Ammon's horn (tissue), 1 donor: ENCODE data around the gene TCF23.

Experiments used
- DNase-seq: peaks from one replicate; pipeline ENCODE4 v3.0.0-alpha.2; 2016; ENCODE audit warnings: low spot score

Gene TCF23

DNA sequence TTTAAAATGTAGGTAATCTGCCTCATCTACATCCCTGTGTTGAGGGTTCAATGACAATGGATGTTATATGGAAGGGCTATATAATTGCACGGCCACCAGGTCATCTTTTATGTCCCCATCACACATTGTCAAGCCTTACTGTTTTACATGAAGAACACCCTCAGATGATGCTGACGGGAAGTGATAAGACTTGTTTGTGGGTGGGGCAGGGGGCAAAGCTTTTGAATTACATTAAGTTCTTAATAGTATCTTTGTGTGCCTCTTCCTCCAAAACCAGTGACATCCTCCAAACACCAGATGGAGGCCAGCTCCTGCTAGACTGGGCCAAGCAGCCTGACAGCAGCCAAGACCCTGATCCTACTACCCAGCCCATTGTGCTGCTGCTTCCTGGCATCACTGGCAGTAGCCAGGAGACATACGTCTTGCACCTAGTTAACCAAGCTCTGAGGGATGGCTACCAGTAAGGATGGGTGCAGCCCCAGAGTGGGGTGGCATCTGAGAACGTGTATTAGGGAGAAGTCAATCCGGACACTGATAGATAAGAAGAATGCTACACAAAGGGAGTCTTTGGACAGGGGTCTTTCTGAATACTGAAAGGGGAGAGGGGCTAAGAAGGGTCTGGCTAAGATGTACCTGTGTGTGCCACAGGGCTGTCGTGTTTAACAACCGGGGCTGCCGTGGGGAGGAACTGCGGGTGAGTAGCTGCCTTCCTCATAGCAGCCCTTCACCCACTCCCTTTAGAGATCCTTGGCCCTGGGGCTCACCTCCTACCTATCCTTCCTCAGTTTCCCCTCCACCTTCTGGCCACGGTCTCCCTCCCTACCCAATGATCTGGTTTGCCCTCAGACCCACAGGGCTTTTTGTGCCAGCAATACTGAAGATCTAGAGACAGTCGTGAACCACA lies 19.9 kb upstream of the TCF23 start:
- no peak for DNase-seq

DNA sequence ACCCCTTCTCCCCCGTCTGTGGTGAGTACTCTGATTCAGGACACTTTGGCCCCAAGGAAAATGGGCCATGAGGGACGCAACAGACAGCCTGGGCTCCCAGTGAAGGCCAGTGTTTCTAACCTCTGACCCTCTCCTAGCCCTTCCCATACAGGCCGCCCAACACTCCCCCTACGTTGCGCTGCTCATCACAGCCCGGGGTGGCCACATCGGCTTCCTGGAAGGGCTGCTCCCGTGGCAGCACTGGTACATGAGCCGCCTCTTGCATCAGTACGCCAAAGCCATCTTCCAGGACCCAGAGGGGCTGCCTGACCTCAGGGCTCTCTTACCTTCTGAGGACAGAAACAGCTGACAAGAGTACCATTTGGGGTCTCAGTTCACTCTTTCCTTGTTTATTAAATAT lies 18.4 kb upstream of the TCF23 start:
- DNase-seq, result no peak

DNA sequence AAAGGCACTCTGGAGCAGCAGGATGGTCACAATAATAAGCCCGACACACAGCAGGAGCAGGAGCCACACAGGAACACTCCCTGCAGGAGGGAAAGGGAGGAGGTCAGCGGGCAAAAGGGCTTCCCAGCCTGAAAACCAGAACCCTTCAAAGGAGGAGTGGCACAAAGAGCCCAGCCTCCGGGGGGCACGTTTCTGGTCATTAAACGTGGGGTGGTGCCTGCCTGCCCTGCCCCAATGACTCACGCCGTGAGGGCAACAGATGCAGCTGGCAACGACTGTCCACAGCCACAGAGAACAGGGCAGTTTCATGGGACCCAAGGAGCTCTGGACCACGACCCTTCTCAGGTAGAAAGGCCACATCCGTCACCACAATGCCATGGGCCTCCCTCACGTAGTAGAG lies 17.4 kb upstream of the TCF23 start:
- DNase-seq, result no peak

DNA sequence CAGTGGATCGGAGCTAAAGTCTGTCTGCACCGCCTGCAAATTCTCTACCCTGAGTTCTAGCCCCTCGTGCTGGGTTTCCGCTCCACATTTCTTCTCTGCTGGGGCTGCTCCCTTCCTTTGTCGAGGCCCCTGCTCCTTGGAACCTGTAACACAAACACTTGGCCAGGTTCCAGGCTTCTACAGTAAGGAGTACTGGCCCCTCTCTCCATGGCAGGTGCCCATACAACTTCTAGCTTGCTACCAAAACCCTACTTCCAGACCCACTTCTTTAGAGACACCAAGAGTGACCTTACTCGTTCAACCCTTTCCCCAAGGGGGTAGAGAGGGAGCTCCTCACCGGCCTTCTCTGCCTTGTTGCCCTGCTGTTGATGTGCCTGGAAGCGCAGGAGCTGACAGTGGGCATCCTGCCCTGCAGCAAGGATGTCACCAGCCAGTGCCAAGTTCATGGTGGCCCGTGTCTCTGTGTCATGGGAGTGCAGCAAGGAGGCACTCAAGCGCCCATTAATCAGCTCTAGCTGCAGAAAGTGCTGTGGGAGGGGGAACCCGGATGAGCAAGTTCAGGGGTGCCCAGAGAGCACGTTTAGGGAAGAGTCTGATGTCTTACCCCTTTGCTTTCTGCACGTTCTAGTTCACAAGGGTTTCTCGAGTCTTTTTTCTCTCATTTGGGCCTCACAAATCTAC lies 15.5 kb upstream of the TCF23 start:
- no peak for DNase-seq

DNA sequence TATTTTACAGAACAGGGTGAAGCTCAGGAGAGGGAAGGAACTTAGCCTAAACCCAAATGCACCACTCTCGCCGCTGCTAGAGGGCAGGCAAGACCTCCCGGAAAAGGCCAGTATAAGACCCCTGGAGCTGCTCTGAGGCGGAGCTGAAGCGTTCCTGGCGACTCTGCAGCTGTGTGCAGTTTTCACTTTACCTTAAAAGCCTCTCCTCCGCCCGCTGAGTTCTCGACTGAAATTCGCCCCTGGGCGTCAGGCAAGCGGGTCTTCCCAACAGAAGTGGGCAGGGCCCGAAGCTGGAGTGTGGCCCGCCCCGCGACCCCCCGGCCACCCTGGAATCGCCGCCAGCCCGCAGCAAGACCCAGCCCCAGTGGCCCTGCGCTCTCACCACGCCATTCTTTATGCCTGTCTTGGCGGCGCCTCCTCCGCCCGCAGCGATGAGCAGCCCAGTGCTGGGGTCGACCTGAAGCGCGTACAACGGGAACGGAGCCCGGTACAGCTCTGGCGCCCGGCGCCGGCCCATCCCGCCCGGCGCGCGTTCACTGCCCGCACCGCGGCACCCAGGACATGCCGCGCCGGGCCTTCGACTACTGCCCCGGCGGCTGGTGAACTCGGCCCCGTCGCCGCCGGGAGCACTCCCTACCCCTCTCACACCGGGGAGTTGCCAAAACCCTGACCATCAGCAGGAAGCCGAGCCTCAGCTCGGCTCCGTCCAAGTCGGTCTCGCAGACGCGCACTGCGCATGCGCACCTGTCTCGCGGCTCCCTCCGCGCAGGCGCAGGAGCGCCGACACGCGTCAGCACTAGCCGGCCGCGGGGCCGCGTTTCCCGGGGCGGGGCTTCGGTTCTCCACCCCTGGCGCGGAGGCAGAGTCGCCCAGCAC lies 14.7 kb upstream of the TCF23 start, which contains the start of gene PREB:
Gene PREB (minus strand): TSS at position 732 of the 876 bp plus-strand sequence. CDS start 215 bp downstream, at position 517.
- no peak for DNase-seq

DNA sequence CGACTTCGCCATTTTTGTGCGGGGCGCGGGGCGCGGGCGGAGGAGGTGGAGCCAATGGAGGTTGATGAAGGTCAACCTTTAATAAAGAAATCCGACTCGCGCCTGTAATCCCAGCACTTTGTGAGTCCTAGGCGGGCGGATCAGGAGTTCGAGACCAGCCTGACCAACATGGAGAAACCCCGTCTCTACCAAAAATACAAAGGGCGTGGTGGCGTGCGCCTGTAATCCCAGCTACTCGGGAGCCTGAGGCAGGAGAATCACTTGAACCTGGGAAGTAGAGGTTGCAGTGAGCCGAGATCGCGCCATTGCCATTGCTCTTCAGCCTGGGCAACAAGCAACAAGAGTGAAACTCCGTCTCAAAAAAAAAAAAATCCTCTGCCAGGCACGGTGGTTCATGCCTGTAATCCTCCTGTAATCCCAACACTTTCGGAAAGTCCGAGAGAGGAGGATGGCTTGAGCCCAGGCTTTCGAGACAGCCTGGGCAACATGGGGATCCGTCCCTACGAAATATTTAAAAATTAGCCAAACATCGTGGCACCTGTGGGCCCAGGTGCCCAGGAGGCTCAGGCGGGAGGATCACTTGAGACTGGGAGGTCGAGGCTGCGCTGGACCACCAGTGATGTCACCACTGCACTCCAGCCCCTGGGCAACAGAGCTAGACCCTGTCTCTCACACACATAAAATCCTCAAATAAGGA lies 13.9 kb upstream of the TCF23 start:
- peak; percentile 93 for DNase-seq

DNA sequence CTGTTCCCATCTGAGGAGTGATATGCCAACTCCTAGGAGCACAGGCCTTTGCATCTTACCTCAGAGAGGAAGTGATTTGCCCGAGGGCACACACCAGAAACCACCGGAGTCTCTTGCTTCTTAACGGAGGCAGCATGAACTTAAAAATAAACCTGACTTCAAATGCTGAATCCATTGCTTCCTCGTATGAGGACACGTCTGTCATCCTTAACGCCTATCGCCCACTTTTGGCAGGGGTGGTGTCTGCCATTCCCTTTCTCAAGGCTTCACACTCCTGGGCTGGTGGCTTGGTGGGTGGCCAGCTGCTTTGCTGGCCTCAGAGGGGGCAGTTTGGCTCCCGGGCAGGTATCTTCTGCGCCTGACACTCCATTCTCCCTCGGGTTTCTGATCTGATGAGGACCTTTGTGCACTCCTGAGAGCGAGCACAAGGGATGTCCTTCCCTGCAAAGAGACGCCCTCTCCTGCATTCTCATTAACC lies 13.3 kb upstream of the TCF23 start:
- no peak for DNase-seq

DNA sequence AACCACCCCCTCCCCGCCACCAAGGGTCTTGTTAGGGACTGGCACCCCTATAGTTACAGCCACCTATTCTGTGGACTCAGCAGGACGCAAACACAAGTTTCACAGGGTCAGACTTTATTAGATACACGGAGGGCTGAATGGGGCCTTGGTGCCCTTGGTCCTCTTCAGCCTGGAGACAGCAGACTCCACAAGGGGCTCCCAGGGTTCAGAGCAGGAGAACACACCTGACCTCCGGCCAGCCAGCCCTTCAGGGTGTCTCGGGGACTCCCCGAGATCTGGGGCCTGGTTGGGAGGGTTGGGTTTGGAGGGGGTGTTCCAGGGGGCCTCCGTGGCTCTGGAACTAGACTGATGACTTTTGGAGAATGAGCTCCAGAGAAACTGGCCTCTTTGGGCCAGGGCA lies 12.1 kb upstream of the TCF23 start:
- DNase-seq, result no peak

DNA sequence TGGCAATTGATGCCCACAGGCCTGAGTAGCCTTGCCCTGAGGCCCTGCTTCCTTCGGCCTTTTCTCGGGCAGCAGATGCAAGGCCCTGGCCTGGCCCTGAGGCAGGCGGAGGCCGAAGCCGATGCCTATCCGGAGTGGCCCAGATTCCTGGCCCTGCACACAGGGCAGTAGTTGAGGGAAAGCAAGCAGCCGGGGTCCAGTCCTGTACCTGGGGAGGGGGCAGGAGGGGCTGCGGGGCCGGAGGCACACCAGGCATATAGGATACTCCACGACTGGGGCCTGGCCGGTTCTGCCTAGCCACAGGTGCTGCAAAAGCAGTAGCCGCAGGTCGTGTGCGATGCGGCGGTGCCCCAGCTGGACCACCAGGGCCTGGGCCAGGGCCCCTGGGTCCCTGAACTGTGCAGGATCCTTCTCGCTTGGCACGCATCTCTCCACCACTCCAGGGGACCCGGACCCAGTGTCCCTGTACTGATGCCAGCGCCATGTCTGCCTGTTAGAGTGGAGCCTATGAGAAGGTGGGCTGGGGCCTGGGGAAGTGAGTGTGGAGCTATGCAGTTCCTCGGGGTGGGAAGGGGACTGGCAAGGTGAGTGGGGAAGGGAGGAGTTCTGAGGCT lies 11.4 kb upstream of the TCF23 start:
- DNase-seq, result no peak

DNA sequence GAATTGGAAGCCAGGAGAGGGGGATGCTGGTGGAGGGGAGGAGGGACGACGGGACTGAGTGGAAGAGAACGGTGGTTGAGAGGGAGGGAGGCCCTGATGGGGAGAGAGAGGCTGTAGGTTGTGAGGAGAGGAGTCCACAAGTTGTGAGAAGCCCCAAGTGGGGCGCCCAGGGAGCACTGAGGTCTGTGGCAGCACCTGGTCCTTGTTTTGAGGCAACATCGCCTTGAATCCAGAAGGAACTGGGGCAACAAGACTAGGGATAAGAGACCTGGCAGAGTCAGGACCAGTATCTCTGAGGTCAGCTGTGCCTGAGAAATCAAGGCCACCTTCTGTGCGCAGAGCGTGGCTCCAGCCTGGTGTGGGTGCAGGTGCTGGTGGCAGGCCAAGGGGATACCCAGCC lies 10.7 kb upstream of the TCF23 start:
- no peak for DNase-seq

DNA sequence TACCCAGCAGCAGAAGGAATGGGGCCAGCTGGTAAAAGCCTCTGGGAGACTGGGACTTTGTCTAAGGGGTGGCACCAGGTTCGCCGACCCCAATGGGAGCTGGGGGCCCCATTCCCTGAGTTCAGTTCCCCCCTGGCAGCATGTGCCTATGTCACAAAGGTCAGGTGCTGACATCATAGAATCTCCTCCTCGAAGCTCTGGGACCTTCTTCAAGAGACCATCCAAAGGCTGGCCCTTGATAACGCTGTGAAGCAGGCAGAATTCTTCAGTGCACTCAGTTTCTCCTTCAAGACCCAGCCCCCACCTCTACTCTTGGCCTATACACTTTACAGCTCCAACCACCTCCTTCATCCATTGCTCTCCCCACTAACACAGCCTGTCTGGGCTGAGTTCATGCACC lies 9.5 kb upstream of the TCF23 start, which contains the start of gene PRR30:
Gene PRR30 (minus strand): TSS at position 101 of the 400 bp plus-strand sequence. CDS start 1,081 bp downstream, outside the sequence.
- DNase-seq, result no peak

DNA sequence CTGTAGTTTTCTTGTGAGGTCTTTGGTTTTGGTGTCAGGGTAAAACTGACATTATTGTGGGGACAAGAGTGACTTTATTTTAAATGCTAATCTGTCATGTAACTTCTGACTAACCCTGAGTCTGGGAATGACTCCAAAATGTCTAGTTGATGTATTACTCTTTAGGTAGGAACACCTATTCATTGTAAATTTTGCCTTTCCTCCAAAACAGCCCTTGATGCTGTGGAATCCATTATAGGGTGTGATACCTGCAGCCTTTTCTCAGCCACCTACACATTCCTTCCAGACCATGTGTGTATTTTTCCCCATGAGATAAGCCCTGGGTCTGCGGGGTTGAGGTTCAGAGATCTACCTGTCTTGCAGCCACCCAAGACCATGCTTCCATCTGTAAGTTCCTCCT lies 5.5 kb upstream of the TCF23 start:
- DNase-seq, result no peak

DNA sequence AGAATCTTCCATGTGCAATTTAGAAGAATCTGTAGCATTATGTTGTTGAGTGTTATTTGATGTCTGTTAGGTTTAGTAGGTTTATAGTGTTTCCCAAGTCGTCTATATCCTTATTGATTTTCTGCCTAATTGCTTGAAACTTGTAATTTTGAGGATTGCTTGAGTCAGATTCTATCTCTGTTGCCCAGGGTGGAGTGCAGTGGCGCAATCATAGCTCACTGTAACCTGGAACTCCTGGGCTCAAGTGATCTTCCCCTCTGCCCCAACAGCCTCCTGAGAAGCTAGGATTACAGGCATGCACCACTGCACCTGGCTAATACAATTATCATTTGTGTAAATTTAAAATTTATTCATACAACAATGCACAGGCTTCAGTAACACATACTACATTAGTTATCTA lies 3.1 kb upstream of the TCF23 start:
- no peak for DNase-seq

DNA sequence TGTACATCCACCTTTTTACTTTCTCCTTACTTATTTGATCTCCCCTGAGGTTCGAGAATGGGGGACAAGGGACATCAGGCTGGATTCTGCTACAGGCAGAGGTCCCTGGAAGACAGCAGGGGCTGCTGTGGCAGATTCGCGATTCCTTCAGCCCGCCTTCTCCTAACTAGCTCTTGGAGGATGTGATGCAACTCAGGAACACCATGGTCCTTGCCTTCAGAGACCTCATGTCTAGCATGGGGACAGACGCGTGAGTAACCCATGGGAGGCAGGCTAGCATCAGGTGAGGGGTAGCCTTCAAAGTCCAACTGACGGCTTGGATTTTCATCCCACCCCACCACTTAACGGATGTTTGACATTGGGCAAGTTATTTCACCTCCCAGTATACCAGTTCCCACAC lies 869 bp upstream of the TCF23 start:
- no peak for DNase-seq

DNA sequence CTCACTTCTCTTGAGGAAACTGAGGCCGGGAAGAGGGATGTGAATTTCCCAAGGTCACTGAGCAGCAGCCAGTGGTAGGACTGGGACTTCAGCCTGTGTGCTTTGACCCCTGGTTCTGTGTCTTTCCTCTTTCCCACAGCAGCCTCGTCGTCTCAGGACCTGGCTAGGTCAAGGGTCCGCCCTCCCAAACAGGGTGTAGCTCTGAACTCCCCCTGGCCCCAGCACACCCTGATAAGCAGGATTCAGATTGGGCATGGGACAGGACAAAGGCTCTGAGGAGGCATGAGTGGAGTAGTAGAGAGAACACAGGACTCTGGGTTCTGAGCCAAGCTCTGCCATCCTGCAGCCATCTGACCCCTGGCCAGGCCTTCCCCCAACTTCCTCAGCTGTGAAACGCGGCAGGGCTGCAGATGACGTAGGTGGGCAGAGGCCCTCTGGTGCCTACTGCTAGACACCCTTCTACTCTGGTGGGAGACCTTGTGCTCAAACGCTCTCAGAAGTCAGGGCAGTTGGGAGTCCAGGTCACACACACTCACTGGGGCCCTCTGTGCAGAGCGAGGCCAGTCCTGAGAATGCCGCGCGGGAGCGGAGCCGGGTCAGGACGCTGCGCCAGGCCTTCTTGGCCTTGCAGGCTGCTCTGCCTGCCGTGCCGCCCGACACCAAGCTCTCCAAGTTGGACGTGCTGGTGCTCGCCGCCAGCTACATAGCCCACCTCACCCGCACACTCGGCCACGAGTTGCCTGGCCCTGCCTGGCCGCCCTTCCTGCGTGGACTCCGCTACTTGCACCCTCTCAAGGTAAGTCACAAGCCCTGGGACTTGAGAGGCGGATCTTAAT lies 984 bp downstream of the TCF23 start:
- no peak for DNase-seq

DNA sequence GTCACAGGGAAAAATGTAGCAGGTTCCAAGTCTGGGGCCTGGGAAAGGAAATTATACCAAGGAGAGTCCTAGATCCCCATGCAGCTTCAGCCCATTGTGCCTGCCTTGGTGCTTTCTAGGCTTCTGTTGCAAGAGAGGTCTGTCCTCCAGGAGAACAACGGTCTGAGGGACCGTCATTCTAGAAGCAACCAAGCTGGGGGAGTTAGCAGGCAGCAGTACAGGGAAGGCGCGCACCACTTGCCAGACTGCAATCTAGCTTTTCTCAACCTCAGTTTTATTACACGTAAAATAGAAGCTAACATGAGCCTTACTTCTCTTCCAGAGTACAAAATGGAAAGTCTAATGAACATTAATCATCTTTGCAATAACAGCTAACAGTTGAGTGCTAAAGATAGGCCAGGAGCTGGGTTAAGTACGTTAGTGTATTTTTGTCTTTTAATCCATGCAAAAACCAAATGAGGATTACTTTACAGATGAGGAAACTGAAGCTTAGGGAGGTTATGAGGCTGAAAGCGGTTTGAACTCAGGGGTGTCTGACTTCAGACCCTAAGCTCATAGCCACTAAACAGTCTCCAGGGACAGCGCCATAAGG lies 1.9 kb downstream of the TCF23 start:
- no peak for DNase-seq

DNA sequence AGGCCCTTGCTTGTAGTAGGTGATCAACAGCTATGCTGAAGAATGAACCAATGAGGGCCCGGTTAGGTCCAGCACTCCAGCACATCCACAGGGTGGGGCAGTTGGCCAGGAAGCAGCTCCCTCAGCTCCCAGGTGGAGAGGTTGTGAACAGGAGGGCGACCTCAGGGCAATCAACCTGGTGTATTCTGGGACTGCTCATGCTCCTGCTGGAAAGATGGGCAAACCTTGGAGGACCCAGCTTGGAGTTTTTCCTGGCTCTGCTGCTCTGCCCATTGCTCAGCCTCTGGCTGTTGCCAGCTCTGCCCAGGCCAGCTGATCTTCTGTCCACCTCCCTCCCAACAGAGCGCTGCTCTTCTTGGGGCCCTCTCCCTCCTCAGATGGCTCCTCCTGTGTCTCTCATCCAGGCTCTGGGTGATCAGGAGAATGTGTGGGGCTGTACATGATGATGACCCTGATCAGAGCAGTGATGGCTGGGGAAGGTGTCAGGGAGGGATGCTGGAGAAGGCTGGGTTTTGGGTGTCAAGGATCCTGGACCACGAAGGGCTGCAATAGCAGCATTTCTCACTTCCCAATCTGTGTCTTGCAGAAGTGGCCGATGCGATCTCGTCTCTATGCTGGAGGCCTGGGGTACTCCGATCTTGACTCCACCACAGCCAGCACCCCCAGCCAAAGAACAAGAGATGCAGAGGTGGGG lies 3.4 kb downstream of the TCF23 start:
- DNase-seq, result no peak

DNA sequence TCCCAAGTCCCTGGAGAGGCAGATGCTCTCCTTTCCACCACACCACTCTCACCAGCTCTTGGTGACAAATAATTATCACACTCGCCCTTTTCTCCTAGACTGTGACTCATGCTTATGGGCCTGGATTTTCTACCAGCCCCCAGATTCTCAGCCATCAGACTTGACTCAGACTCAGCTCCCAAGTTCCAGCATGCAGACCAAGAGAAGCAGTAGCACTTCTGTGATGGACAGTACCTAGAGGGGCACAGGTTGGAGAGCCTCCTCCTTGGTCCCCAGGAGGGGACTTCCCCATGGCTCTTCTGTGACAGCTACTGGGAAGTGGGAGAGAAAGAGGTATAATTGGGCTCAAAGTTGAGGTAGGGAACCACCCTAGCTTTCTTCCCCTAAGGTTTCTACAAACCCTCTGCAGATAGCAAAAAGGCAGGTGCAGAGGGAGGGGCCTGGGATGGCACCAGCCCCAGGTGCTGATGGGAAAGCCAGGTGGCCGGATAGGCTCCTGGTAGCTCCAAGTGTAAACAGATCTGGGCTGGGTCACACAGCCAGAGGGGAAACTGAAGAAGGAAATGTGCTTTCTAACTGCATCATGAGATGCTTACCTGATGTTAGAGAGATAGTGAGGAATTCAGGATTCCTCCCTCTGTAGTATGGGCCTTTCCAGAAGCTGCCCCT lies 4.1 kb downstream of the TCF23 start:
- no peak for DNase-seq

DNA sequence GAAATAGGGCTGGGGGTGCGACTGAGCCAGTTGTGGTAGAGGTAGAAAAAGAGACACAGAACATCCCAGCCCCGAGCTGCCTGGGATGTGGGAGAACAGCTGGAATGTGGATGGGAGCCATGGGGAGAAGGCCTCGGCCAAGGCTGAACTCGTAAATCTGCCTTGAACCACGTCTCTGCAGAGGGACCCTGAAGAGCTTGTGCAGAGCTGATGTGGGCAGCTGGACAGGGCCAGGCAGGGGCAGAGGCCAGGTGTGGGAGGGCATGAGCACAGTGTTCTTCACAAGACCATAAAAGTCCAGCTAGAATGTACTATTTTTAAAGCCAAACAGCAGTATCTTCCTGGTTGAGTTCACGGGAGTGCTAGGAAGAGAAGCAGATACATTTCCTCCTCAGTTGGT lies 5.7 kb downstream of the TCF23 start:
- DNase-seq, result no peak
